Fibroblast of villous mesenchyme (primary cell): ENCODE results near the gene MAGI1. TPM values are rescaled to one million over a fixed set of nuclear protein-coding genes. Genes with fewer than 3 reads are reported as not detected.
A peak's percentile ranks its signal among the peaks of the same experiment; 100 is the strongest.

Source experiments
- DNase-seq: peaks from one replicate; pipeline ENCODE4 v3.0.0-alpha.2; 2010; ENCODE audit warnings: low read depth
- H3K4me3 ChIP-seq: 2 replicates; pipeline ENCODE4 v1.5.1; 2011; ENCODE audit warnings: low read depth, mild to moderate bottlenecking, low read length
- total RNA-seq: library from RNA; depleted of rRNA; stranded (reverse); fragments of >200 nt; gene quantifications from 2 replicates; pipeline ENCODE4 v1.2.3, GENCODE V29; 2012
- TF ChIP-seq, protein P1 (sequence below): IDR thresholded peaks from 2 replicates; pipeline ENCODE4 v1.5.1; 2012; ENCODE audit warnings: low read depth, mild to moderate bottlenecking, low read length; ENCODE audit not compliant: insufficient read depth

MAGI1 gene
- total RNA-seq, 1 donor = 20.7 TPM

DNA sequence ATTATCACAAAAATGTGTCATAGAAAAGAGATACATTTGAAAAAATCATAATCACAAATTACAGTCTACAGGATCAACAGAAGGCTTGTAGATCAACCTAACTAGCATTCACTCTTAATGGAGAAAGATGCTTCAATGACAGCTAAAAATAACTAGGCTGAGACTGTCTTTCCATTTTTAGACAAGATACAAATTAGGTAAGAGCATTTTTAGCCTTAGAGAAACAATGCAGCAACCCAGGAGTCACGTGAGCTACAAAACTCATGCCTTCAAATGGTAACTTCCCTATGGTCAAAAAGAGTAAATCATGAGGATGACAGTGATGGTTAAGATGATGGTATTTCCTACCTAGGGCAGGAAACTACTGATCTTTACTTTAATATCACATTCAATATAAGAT is 415.4 kb downstream of the MAGI1 start:
- no peak overlapping the region for H3K4me3 ChIP-seq
- TF ChIP-seq, protein P1, sequence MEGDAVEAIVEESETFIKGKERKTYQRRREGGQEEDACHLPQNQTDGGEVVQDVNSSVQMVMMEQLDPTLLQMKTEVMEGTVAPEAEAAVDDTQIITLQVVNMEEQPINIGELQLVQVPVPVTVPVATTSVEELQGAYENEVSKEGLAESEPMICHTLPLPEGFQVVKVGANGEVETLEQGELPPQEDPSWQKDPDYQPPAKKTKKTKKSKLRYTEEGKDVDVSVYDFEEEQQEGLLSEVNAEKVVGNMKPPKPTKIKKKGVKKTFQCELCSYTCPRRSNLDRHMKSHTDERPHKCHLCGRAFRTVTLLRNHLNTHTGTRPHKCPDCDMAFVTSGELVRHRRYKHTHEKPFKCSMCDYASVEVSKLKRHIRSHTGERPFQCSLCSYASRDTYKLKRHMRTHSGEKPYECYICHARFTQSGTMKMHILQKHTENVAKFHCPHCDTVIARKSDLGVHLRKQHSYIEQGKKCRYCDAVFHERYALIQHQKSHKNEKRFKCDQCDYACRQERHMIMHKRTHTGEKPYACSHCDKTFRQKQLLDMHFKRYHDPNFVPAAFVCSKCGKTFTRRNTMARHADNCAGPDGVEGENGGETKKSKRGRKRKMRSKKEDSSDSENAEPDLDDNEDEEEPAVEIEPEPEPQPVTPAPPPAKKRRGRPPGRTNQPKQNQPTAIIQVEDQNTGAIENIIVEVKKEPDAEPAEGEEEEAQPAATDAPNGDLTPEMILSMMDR = no peak
- DNase-seq = no peak

DNA sequence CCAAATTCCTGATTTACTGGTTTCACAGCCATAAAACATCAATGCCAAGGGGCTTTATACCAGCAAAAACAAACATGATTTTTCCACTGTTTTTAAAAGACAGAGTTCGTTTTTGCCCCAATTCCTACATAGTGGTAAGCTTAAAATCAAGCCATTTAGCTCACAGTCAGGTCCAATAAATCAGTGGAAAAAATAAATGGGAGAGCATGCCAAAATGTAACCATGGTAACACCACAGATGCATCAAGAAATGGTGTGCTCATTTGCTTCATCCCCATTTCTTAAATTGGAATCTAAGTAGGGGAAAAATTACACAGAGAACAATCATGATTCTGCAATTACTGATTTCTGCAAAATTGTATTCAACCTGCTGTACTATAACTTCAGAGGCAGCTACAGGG is 418.8 kb downstream of the MAGI1 start:
- no peak for DNase-seq
- H3K4me3 ChIP-seq = no peak overlapping the region
- TF ChIP-seq, protein P1 = no peak

DNA sequence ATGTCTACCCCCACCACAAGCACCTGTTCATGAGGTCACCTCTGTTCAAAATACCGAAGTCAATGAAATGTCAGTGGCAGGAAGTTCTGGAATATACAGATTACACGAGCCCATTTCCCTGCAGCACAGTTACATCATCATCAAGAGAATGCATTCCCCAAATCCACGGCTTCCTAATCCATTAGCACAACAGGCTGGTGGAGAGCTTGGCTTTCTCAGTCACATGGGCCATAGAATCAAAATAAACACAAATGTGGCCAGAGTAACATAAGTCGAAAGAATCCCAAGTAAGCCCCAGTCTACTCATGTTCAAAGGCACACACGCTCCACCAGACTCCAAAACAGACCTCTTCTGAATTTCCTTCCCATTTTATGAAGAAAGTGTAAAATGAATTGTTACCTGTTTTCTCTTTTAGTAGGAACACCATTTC is 419.3 kb downstream of the MAGI1 start:
- H3K4me3 ChIP-seq = no peak overlapping the region
- DNase-seq = peak; percentile 35
- TF ChIP-seq, protein P1 = no peak

DNA sequence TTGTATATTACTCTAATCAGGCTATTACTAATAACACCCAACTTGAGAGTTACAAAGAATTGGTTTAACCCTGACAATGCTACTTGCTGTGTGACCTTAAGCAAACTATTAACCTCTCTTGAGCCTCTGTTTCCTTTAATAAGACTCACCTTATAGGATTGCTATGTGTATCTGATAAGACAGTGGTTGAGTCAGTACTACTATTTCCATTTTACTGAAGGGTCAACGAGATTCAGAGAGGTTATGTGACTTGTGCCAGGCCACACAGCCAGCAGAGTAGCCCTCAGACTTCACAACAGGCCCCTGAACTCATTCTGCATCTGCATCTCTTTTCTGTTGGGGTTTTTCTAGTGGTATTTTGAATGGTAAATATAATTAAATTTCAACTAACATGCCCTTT is 420.1 kb downstream of the MAGI1 start:
- TF ChIP-seq, protein P1 = no peak

DNA sequence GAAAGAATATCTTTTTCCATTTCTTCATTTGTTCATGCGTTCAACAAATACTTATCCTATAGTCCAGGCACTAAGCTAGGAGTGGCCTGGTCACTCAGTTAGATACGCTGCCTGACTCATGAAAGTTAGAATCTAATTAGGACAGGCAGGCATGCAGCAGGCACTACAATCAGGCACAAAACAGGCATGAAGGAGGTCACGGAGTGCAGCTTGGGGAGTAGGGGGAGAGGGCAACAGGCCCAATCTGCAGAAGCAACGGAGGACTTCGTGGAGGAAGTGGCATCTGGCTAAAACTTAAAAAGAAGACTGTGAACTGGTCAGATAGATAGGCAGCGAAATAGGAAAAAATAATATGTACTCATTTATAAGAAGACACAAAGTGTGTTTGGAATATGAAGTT is 420.9 kb downstream of the MAGI1 start:
- DNase-seq = no peak
- TF ChIP-seq, protein P1 = no peak
- H3K4me3 ChIP-seq = no peak overlapping the region

More for the DNA sequence above, 420.1 kb downstream of the MAGI1 start:
- DNase-seq = no peak
- H3K4me3 ChIP-seq = no peak overlapping the region

DNA sequence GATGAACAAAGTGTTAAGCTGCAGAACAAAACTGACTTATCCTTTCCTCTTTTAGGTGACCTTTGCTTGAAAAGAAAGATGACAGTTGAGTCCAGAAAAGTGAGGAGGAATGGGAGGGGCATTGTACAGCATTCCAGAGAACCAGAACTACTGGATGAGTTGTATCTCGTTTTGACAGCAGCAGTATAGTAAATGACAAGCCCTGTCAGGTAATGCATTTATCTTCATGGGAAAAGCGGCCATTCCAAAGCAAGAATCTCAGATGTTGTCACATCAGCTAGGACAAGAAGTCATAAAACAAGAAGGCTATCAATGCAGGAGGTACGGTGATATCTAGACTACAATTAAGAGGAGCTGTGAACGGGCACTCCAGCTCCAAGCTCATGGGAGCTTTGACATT is 421.5 kb downstream of the MAGI1 start:
- H3K4me3 ChIP-seq = no peak overlapping the region
- TF ChIP-seq, protein P1 = no peak
- DNase-seq = no peak

DNA sequence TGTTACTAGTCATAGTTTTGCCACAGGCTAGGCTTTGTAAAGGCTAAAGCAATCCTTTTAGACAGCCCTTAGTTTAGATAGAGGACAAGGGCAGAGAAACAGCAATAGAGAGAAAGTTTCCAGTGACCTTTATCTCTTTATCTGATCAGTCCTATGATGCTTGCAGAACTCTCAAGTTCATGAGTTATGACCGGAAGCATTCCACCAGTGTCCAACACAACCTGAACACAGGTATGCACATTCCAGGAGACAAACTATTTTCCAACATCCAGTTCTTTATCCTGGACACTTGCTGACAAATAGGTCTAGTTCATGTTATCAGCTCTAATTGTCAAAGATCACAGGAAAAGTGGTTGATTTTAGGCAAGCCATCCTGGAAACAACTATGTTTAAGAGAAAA is 422.2 kb downstream of the MAGI1 start:
- no peak for DNase-seq
- TF ChIP-seq, protein P1 = no peak
- no peak overlapping the region for H3K4me3 ChIP-seq
